ENCODE measurements around the gene ICAM4. TPM values are rescaled to one million over a fixed set of nuclear protein-coding genes. Genes with fewer than 3 reads are reported as not detected.

Gene ICAM4
- total RNA-seq, 4 donors from 2014 or later = not detected

GRCh38 chr19:10293637-10294367 lies 7.0 kb downstream of the ICAM4 start:
- H3K27ac ChIP-seq = no peak overlapping the region
- no peak overlapping the region for H3K4me3 ChIP-seq
- H3K27me3 ChIP-seq = peaks cover 0 to 62% of the 10 kb centered on the region in 2 donors
- no peak for TF ChIP-seq POLR2A (IDR thresholded peaks at IDR 0.05)
- TF ChIP-seq, protein P1, sequence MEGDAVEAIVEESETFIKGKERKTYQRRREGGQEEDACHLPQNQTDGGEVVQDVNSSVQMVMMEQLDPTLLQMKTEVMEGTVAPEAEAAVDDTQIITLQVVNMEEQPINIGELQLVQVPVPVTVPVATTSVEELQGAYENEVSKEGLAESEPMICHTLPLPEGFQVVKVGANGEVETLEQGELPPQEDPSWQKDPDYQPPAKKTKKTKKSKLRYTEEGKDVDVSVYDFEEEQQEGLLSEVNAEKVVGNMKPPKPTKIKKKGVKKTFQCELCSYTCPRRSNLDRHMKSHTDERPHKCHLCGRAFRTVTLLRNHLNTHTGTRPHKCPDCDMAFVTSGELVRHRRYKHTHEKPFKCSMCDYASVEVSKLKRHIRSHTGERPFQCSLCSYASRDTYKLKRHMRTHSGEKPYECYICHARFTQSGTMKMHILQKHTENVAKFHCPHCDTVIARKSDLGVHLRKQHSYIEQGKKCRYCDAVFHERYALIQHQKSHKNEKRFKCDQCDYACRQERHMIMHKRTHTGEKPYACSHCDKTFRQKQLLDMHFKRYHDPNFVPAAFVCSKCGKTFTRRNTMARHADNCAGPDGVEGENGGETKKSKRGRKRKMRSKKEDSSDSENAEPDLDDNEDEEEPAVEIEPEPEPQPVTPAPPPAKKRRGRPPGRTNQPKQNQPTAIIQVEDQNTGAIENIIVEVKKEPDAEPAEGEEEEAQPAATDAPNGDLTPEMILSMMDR (IDR thresholded peaks at IDR 0.05) = no peak
- H3K36me3 ChIP-seq = no peaks in the 10 kb centered on the region
- DNase-seq = no peak
- H3K4me1 ChIP-seq = peaks cover 0 to 71% (median 53%) of the 10 kb centered on the region in 4 donors
- H3K9me3 ChIP-seq = no peaks in the 10 kb centered on the region

DNA sequence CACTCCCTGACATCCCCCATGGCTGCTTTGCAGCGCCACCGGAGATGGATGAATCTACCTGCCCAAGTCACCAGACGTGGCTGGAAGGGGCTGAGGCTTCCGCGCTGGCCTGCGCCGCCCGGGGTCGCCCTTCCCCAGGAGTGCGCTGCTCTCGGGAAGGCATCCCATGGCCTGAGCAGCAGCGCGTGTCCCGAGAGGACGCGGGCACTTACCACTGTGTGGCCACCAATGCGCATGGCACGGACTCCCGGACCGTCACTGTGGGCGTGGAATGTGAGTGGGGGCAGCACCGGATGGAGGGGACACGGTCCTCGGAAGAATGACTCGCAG lies 7.6 kb downstream of the ICAM4 start:
- no peak overlapping the region for H3K4me3 ChIP-seq
- peaks cover 0 to 66% (median 49%) of the 10 kb centered on the region in 4 donors for H3K4me1 ChIP-seq
- no peaks in the 10 kb centered on the region for H3K36me3 ChIP-seq
- DNase-seq = peak in 1 of 3 donors; percentile 55
- TF ChIP-seq, protein P1 (IDR thresholded peaks at IDR 0.05) = peak in 3 of 6 experiments; percentile 9 to 11 (median 11)
- TF ChIP-seq POLR2A (IDR thresholded peaks at IDR 0.05) = no peak
- H3K27me3 ChIP-seq = peaks cover 0 to 59% of the 10 kb centered on the region in 2 donors
- no peaks in the 10 kb centered on the region for H3K9me3 ChIP-seq
- H3K27ac ChIP-seq = no peak overlapping the region

- Histone ChIP-seq H3K4me1 (peaks cover 0 to 55% (median 38%) of the 10 kb centered on the region in 4 donors), H3K36me3 (no peaks in the 10 kb centered on the region), H3K9me3 (no peaks in the 10 kb centered on the region), H3K27ac (no peak overlapping the region), H3K27me3 (peaks cover 0 to 48% of the 10 kb centered on the region in 2 donors), H3K4me3 (peak overlapping the region; percentile 24 to 46 (median 37))
- TF ChIP-seq POLR2A (IDR thresholded peaks at IDR 0.05) = no peak
- TF ChIP-seq, protein P1 (IDR thresholded peaks at IDR 0.05) = peak in 1 of 6 experiments; percentile 3
- peak; percentile 69 to 88 (median 73) for DNase-seq
Observed at GRCh38 chr19:10295305-10295846, 8.6 kb downstream of the ICAM4 start.

GRCh38 chr19:10295847-10296591 lies 9.3 kb downstream of the ICAM4 start:
- DNase-seq = peak in 1 of 3 donors; percentile 49
- peak overlapping the region; percentile 24 to 46 (median 37) for H3K4me3 ChIP-seq
- no peaks in the 10 kb centered on the region for H3K36me3 ChIP-seq
- peaks cover 0 to 44% of the 10 kb centered on the region in 2 donors for H3K27me3 ChIP-seq
- TF ChIP-seq, protein P1 (IDR thresholded peaks at IDR 0.05) = no peak
- no peak for TF ChIP-seq POLR2A (IDR thresholded peaks at IDR 0.05)
- no peak overlapping the region for H3K27ac ChIP-seq
- H3K4me1 ChIP-seq = peaks cover 0 to 49% (median 33%) of the 10 kb centered on the region in 4 donors
- H3K9me3 ChIP-seq = no peaks in the 10 kb centered on the region

DNA sequence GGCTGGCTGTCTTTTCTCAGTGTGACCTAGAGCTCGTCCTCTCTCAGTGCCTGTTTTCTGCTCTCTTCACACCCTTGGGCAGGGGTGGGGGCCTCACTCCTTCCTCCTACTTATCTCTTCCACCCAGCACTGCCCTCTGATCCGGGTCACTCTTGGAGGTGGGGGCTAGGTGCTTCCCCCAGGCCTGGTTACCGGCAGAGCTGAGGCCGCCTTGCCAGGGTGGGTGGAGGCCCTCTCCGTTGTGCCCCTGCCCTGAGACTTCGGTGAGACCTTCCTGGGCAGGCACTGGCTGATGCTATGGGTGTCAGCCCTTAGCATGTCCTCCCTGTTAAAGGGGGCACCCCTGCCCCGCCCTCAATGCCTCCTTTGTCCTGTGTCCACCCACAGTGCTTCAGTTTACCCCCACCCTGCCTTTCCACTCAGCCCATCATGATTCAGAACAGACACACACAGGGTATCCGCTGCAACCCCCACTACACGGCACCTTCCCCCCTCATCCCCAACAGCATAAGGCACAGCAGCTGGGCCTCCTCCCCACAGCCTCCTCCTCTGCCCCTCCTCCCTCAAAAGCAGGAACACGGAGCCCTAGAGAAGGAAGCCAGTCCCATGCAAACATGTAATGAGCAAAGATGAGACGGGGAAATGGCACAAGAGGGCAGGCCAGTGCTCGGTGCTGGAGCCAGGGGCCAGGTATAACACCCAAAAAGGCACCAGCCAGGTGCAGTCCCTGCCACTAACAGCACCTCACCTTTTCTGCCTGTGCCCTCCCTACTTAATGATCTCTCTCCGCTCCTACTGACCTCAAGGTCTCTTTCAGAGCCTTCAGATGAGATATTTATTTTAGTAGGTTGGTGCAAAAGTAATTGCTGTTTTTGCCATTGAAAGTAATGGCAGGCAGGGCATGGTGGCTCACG lies 13.0 kb downstream of the ICAM4 start:
- peaks cover 0 to 12% of the 10 kb centered on the region in 2 donors for H3K27me3 ChIP-seq
- H3K4me1 ChIP-seq = peaks cover 0 to 15% (median 13%) of the 10 kb centered on the region in 4 donors
- no peaks in the 10 kb centered on the region for H3K9me3 ChIP-seq
- H3K36me3 ChIP-seq = no peaks in the 10 kb centered on the region
- no peak overlapping the region for H3K27ac ChIP-seq
- H3K4me3 ChIP-seq = no peak overlapping the region
- TF ChIP-seq, protein P1 (IDR thresholded peaks at IDR 0.05) = no peak
- TF ChIP-seq POLR2A (IDR thresholded peaks at IDR 0.05) = no peak
- no peak for DNase-seq

Data from Peyer's patch (tissue), 4 donors.